Astrocyte (in vitro differentiated cells and primary cell): Measurements from ENCODE around the gene YIF1A. TPM values are rescaled to one million over a fixed set of nuclear protein-coding genes. Genes with fewer than 3 reads are reported as not detected.

Source experiments
- DNase-seq: peaks from one replicate; pipeline ENCODE4 v3.0.0-alpha.2; 2010; ENCODE audit warnings: low read depth
- FAIRE-seq: peaks from 2 replicates; lab custom pipeline; 2011; peaks lifted over from hg19 to GRCh38; lab: Jason Lieb, UNC
- H2AFZ ChIP-seq: 2 replicates; pipeline ENCODE4 v1.6.0; 2012; ENCODE audit warnings: low read depth, low read length, inconsistent platforms
- H3K27ac ChIP-seq: 2 replicates; pipeline ENCODE4 v1.5.1; 2011; ENCODE audit warnings: low read depth, low read length, inconsistent platforms
- H3K27me3 ChIP-seq: 2 replicates; pipeline ENCODE4 v1.6.0; 2011; ENCODE audit warnings: low read length, inconsistent platforms; ENCODE audit not compliant: insufficient read depth
- H3K36me3 ChIP-seq: 2 replicates; pipeline ENCODE4 v1.5.1; 2011; ENCODE audit warnings: low read length, inconsistent platforms; ENCODE audit not compliant: insufficient read depth
- H3K4me1 ChIP-seq: 2 replicates; pipeline ENCODE4 v1.5.1; 2011; ENCODE audit warnings: low read length, inconsistent platforms; ENCODE audit not compliant: insufficient read depth
- H3K4me2 ChIP-seq: 2 replicates; pipeline ENCODE4 v1.6.0; 2012; ENCODE audit warnings: low read length, inconsistent platforms
- H3K4me3 ChIP-seq: 2 replicates; pipeline ENCODE4 v1.5.1; 2011; ENCODE audit warnings: low read depth, mild to moderate bottlenecking, low read length, inconsistent platforms; ENCODE audit not compliant: insufficient read depth
- H3K79me2 ChIP-seq: 2 replicates; pipeline ENCODE4 v1.6.0; 2012; ENCODE audit warnings: mild to moderate bottlenecking, low read length, inconsistent platforms; ENCODE audit not compliant: insufficient read depth
- H3K9ac ChIP-seq: 2 replicates; pipeline ENCODE4 v1.6.0; 2012; ENCODE audit warnings: mild to moderate bottlenecking, low read length, inconsistent platforms
- H3K9me3 ChIP-seq: 2 replicates; pipeline ENCODE4 v1.5.1; 2012; ENCODE audit warnings: low read depth, mild to moderate bottlenecking, low read length, inconsistent platforms; ENCODE audit not compliant: insufficient read depth
- H4K20me1 ChIP-seq: 2 replicates; pipeline ENCODE4 v1.6.0; 2012; ENCODE audit warnings: low read length, inconsistent platforms; ENCODE audit not compliant: insufficient read depth
- H3K27ac Mint-ChIP-seq: one replicate; pipeline ENCODE4 v1.8.0; 2021; ENCODE audit warnings: mild to moderate bottlenecking, mixed read lengths; ENCODE audit not compliant: unreplicated experiment
- H3K27me3 Mint-ChIP-seq: one replicate; pipeline ENCODE4 v1.8.0; 2021; ENCODE audit warnings: low read depth, mixed read lengths; ENCODE audit not compliant: unreplicated experiment
- H3K36me3 Mint-ChIP-seq: one replicate; pipeline ENCODE4 v1.8.0; 2021; ENCODE audit warnings: low read depth, mixed read lengths; ENCODE audit not compliant: unreplicated experiment
- H3K4me1 Mint-ChIP-seq: one replicate; pipeline ENCODE4 v1.8.0; 2021; ENCODE audit warnings: low read depth, mixed read lengths; ENCODE audit not compliant: unreplicated experiment
- H3K4me3 Mint-ChIP-seq: one replicate; pipeline ENCODE4 v1.8.0; 2021; ENCODE audit warnings: mild to moderate bottlenecking, moderate library complexity, mixed read lengths; ENCODE audit not compliant: unreplicated experiment
- H3K9me3 Mint-ChIP-seq: one replicate; pipeline ENCODE4 v1.8.0; 2021; ENCODE audit warnings: mild to moderate bottlenecking, mixed read lengths; ENCODE audit not compliant: unreplicated experiment
- CTCF ChIP-seq: IDR thresholded peaks from 2 replicates; pipeline ENCODE4 v1.5.1; 2011; ENCODE audit warnings: low read depth, mild to moderate bottlenecking, inconsistent platforms, low read length, moderate library complexity; ENCODE audit not compliant: insufficient read depth
- EZH2 ChIP-seq: IDR thresholded peaks from 2 replicates; pipeline ENCODE4 v1.6.1; 2012; ENCODE audit warnings: mild to moderate bottlenecking, low read length, inconsistent platforms; ENCODE audit not compliant: insufficient read depth
- total RNA-seq: library from RNA; stranded (reverse); gene quantifications from 2 replicates; pipeline ENCODE4 v1.2.1, GENCODE V29; 2021

Gene YIF1A
- total RNA-seq, 1 donor from 2014 or later: 129 TPM

- no peak for DNase-seq
These were observed 34.7 kb upstream of the YIF1A start for GRCh38 chr11:66323684-66324083.

GRCh38 chr11:66322732-66323427 lies 33.9 kb upstream of the YIF1A start:
- H3K9me3 ChIP-seq: no peaks in the 10 kb centered on the region

More at GRCh38 chr11:66323684-66324083, 34.7 kb upstream of the YIF1A start:
- no peak overlapping the region for H3K4me3 Mint-ChIP-seq
- H3K27ac Mint-ChIP-seq: no peak overlapping the region
- peaks cover 45% of the 10 kb centered on the region for H3K4me1 Mint-ChIP-seq
- no peaks in the 10 kb centered on the region for H3K27me3 ChIP-seq
- H3K36me3 Mint-ChIP-seq: peaks cover 6% of the 10 kb centered on the region
- no peaks in the 10 kb centered on the region for H4K20me1 ChIP-seq
- H3K27ac ChIP-seq: no peak overlapping the region
- peaks cover 13% of the 10 kb centered on the region for H3K9me3 Mint-ChIP-seq
- H3K9me3 ChIP-seq: no peaks in the 10 kb centered on the region
- no peaks in the 10 kb centered on the region for H3K36me3 ChIP-seq
- no peak overlapping the region for H3K9ac ChIP-seq
- no peaks in the 10 kb centered on the region for H3K27me3 Mint-ChIP-seq
- H2AFZ ChIP-seq: no peak overlapping the region
- FAIRE-seq: no peak
- H3K4me2 ChIP-seq: no peak overlapping the region
- TF ChIP-seq EZH2: no peak
- no peak for TF ChIP-seq CTCF
- H3K4me3 ChIP-seq: no peak overlapping the region
- H3K79me2 ChIP-seq: no peaks in the 10 kb centered on the region
- H3K4me1 ChIP-seq: peaks cover 47% of the 10 kb centered on the region

More at GRCh38 chr11:66322732-66323427, 33.9 kb upstream of the YIF1A start:
- no peak overlapping the region for H3K9ac ChIP-seq
- H3K27ac ChIP-seq: no peak overlapping the region
- no peak for FAIRE-seq
- H3K4me3 ChIP-seq: no peak overlapping the region
- H3K4me3 Mint-ChIP-seq: no peak overlapping the region
- no peaks in the 10 kb centered on the region for H3K79me2 ChIP-seq
- H3K4me2 ChIP-seq: no peak overlapping the region
- H3K4me1 ChIP-seq: peaks cover 46% of the 10 kb centered on the region
- peaks cover 16% of the 10 kb centered on the region for H3K9me3 Mint-ChIP-seq
- H4K20me1 ChIP-seq: no peaks in the 10 kb centered on the region
- H3K27me3 Mint-ChIP-seq: no peaks in the 10 kb centered on the region
- H3K36me3 ChIP-seq: no peaks in the 10 kb centered on the region
- H3K27me3 ChIP-seq: no peaks in the 10 kb centered on the region
- H3K36me3 Mint-ChIP-seq: peaks cover 8% of the 10 kb centered on the region
- peaks cover 44% of the 10 kb centered on the region for H3K4me1 Mint-ChIP-seq
- no peak overlapping the region for H2AFZ ChIP-seq
- TF ChIP-seq CTCF: no peak
- TF ChIP-seq EZH2: no peak
- DNase-seq: no peak
- no peak overlapping the region for H3K27ac Mint-ChIP-seq
